Measurements from ENCODE around the gene SOX6. TPM values are rescaled to one million over a fixed set of nuclear protein-coding genes. Genes with fewer than 3 reads are reported as not detected.

Gene SOX6
- total RNA-seq, 1 donor from 2014 or later: 7.6 TPM

DNA sequence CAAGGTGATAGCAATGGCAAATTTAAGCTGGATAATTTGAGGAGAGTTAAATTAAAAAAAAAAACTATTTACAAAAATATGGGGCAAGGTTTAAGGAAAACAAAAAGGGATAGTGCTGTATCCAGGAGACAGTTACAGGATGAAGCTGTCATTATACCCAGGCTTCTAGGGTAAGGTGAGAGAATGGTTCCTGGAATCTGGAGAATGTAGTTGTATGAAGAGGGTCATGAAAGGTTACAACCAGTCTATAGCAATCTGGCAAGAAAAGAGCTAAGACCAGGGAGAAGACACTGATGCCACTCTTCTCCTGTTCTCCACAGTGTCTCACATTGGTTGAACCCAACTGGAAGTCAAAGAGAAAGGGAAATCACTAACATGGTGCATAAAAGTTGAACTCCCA lies 144.9 kb downstream of the SOX6 start:
- no peak overlapping the region for H3K4me3 Mint-ChIP-seq
- H3K9me3 Mint-ChIP-seq: no peaks in the 10 kb centered on the region
- H3K27me3 Mint-ChIP-seq (ENCODE audit: insufficient read depth, low read depth): no peaks in the 10 kb centered on the region
- no peaks in the 10 kb centered on the region for H3K9me3 ChIP-seq (ENCODE audit: low read depth)
- peak; percentile 8 for DNase-seq (ENCODE audit: low spot score)
- H3F3A ChIP-seq (ENCODE audit: low read depth): no peaks in the 10 kb centered on the region
- peak overlapping the region; percentile 39 for H3K27ac ChIP-seq
- no peaks in the 10 kb centered on the region for H3K27me3 ChIP-seq
- no peak overlapping the region for H3K4me3 ChIP-seq
- H3K4me1 ChIP-seq: peaks cover 13% of the 10 kb centered on the region
- no peaks in the 10 kb centered on the region for H3K79me2 ChIP-seq (ENCODE audit: low read depth)
- peak overlapping the region; percentile 38 for H3K4me2 ChIP-seq
- H2AFZ ChIP-seq (replicated peaks): no peak overlapping the region
- no peak overlapping the region for H3K27ac Mint-ChIP-seq
- H3K36me3 Mint-ChIP-seq: no peaks in the 10 kb centered on the region
- H3K4me1 Mint-ChIP-seq: peaks cover 8% of the 10 kb centered on the region
- H3K9ac ChIP-seq: no peak overlapping the region
- no peak for TF ChIP-seq EZH2phosphoT487 (IDR thresholded peaks at IDR 0.05)
- TF ChIP-seq, protein P1, sequence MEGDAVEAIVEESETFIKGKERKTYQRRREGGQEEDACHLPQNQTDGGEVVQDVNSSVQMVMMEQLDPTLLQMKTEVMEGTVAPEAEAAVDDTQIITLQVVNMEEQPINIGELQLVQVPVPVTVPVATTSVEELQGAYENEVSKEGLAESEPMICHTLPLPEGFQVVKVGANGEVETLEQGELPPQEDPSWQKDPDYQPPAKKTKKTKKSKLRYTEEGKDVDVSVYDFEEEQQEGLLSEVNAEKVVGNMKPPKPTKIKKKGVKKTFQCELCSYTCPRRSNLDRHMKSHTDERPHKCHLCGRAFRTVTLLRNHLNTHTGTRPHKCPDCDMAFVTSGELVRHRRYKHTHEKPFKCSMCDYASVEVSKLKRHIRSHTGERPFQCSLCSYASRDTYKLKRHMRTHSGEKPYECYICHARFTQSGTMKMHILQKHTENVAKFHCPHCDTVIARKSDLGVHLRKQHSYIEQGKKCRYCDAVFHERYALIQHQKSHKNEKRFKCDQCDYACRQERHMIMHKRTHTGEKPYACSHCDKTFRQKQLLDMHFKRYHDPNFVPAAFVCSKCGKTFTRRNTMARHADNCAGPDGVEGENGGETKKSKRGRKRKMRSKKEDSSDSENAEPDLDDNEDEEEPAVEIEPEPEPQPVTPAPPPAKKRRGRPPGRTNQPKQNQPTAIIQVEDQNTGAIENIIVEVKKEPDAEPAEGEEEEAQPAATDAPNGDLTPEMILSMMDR (IDR thresholded peaks at IDR 0.05): no peak
- no peaks in the 10 kb centered on the region for H4K20me1 ChIP-seq (ENCODE audit: low read depth)
- H3K36me3 ChIP-seq: no peaks in the 10 kb centered on the region

- no peak overlapping the region for H3K4me2 ChIP-seq
- no peak overlapping the region for H3K4me3 ChIP-seq
- no peak overlapping the region for H3K27ac Mint-ChIP-seq
- no peaks in the 10 kb centered on the region for H3K79me2 ChIP-seq (ENCODE audit: low read depth)
- DNase-seq (ENCODE audit: low spot score): no peak
- H3K27me3 ChIP-seq: no peaks in the 10 kb centered on the region
- no peaks in the 10 kb centered on the region for H3K4me1 Mint-ChIP-seq
- H3K4me3 Mint-ChIP-seq: no peak overlapping the region
- H3K9ac ChIP-seq: no peak overlapping the region
- no peak overlapping the region for H2AFZ ChIP-seq (replicated peaks)
- no peaks in the 10 kb centered on the region for H3K36me3 ChIP-seq
- H3K36me3 Mint-ChIP-seq: no peaks in the 10 kb centered on the region
- no peak for TF ChIP-seq EZH2phosphoT487 (IDR thresholded peaks at IDR 0.05)
- TF ChIP-seq, protein P1 (IDR thresholded peaks at IDR 0.05): no peak
- no peak for TF ChIP-seq EZH2 (IDR thresholded peaks at IDR 0.05)
- H3K9me3 Mint-ChIP-seq: peaks cover 3% of the 10 kb centered on the region
- no peaks in the 10 kb centered on the region for H3F3A ChIP-seq (ENCODE audit: low read depth)
- peaks cover 7% of the 10 kb centered on the region for H3K4me1 ChIP-seq
- no peaks in the 10 kb centered on the region for H3K9me3 ChIP-seq (ENCODE audit: low read depth)
- no peaks in the 10 kb centered on the region for H3K27me3 Mint-ChIP-seq (ENCODE audit: insufficient read depth, low read depth)
- H4K20me1 ChIP-seq (ENCODE audit: low read depth): no peaks in the 10 kb centered on the region
- no peak overlapping the region for H3K27ac ChIP-seq
Measured at GRCh38 chr11:16204261-16204660, 152.1 kb downstream of the SOX6 start.

DNA sequence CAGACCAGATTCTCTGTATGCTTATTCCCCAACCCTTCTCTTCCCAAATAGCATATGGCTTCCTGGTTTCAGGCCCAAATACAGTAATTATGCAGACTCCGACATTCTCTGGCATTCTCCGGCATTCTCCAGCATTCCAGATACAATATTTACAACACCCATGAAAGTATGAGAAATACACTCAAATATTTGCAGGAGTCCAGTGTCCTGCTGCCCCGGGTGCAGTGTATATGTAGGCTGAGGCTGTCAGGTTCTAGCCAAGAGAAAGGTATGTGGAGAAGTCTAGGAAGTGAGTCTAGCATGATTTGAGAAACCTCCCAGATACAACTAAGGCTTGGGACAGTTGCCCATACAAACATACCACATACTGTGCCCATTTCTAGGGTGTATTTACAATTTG lies 160.7 kb downstream of the SOX6 start:
- H3K4me1 Mint-ChIP-seq: peaks cover 34% of the 10 kb centered on the region
- no peaks in the 10 kb centered on the region for H4K20me1 ChIP-seq (ENCODE audit: low read depth)
- H3K4me3 ChIP-seq: no peak overlapping the region
- H3K36me3 Mint-ChIP-seq: no peaks in the 10 kb centered on the region
- no peak overlapping the region for H3K27ac Mint-ChIP-seq
- no peak overlapping the region for H3K4me3 Mint-ChIP-seq
- no peak overlapping the region for H3K9ac ChIP-seq
- H3K27ac ChIP-seq: no peak overlapping the region
- H3K27me3 ChIP-seq: no peaks in the 10 kb centered on the region
- H3K36me3 ChIP-seq: no peaks in the 10 kb centered on the region
- DNase-seq (ENCODE audit: low spot score): no peak
- TF ChIP-seq, protein P1 (IDR thresholded peaks at IDR 0.05): no peak
- TF ChIP-seq EZH2 (IDR thresholded peaks at IDR 0.05) (no peak), EZH2phosphoT487 (IDR thresholded peaks at IDR 0.05) (no peak)
- H3F3A ChIP-seq (ENCODE audit: low read depth): peaks cover 21% of the 10 kb centered on the region
- no peaks in the 10 kb centered on the region for H3K9me3 Mint-ChIP-seq
- no peaks in the 10 kb centered on the region for H3K9me3 ChIP-seq (ENCODE audit: low read depth)
- H3K4me2 ChIP-seq: no peak overlapping the region
- H3K4me1 ChIP-seq: peaks cover 47% of the 10 kb centered on the region
- no peaks in the 10 kb centered on the region for H3K27me3 Mint-ChIP-seq (ENCODE audit: insufficient read depth, low read depth)
- no peaks in the 10 kb centered on the region for H3K79me2 ChIP-seq (ENCODE audit: low read depth)
- H2AFZ ChIP-seq (replicated peaks): no peak overlapping the region
